Brain microvascular endothelial cell (primary cell): ENCODE data around the gene AGBL1.

Source experiments
- DNase-seq: peaks from one replicate; pipeline ENCODE4 v3.0.0-alpha.2; 2020
- H3K27ac ChIP-seq: fragments of 250-450 bp; sonication (Bioruptor Pico); 2 replicates; pipeline ENCODE4 v1.5.1; 2020; ENCODE audit warnings: mild to moderate bottlenecking, moderate library complexity
- H3K27me3 ChIP-seq: fragments of 250-450 bp; sonication (Bioruptor Pico); replicated peaks from 2 replicates; pipeline ENCODE4 v1.5.1; 2020; ENCODE audit warnings: mild to moderate bottlenecking
- H3K36me3 ChIP-seq: fragments of 250-450 bp; sonication (Bioruptor Pico); replicated peaks from 2 replicates; pipeline ENCODE4 v1.5.1; 2020; ENCODE audit warnings: mild to moderate bottlenecking
- H3K4me3 ChIP-seq: 2 replicates; pipeline ENCODE4 v1.5.1; 2011; ENCODE audit warnings: low read depth, mild to moderate bottlenecking, control low read depth, low read length, moderate library complexity
- CTCF ChIP-seq: IDR thresholded peaks from 2 replicates; pipeline ENCODE4 v1.5.1; 2011; ENCODE audit warnings: low read depth, mild to moderate bottlenecking, moderate library complexity, low read length, control low read depth, inconsistent platforms; ENCODE audit errors: missing control alignments
- in situ Hi-C: cut with HindIII; loops from 2 replicates; pipeline ENCODE4 v1.10.0; 2017; ENCODE audit warnings: low sequenced_read_pairs, low pct_ligation_motif_present

AGBL1 gene

GRCh38 chr15:86256628-86257027 is 177.0 kb downstream of the AGBL1 start:
- no peak overlapping the region for H3K4me3 ChIP-seq
- H3K27me3 ChIP-seq: no peaks in the 10 kb centered on the region
- no peak overlapping the region for H3K27ac ChIP-seq
- TF ChIP-seq CTCF: no peak
- DNase-seq: no peak
- H3K36me3 ChIP-seq: no peaks in the 10 kb centered on the region
- in situ Hi-C loops: no loop called here

GRCh38 chr15:86259589-86259988 is 179.9 kb downstream of the AGBL1 start:
- H3K27me3 ChIP-seq: no peaks in the 10 kb centered on the region
- in situ Hi-C loops: no loop called here
- H3K4me3 ChIP-seq: no peak overlapping the region
- no peak for DNase-seq
- H3K27ac ChIP-seq: no peak overlapping the region
- H3K36me3 ChIP-seq: no peaks in the 10 kb centered on the region
- TF ChIP-seq CTCF: no peak

GRCh38 chr15:86263230-86263629 is 183.6 kb downstream of the AGBL1 start:
- H3K4me3 ChIP-seq: no peak overlapping the region
- H3K27me3 ChIP-seq: no peaks in the 10 kb centered on the region
- in situ Hi-C loops: no loop called here
- H3K36me3 ChIP-seq: no peaks in the 10 kb centered on the region
- no peak overlapping the region for H3K27ac ChIP-seq
- TF ChIP-seq CTCF: no peak
- no peak for DNase-seq

GRCh38 chr15:86266896-86267484 is 187.3 kb downstream of the AGBL1 start:
- no peak for DNase-seq
- TF ChIP-seq CTCF: no peak
- H3K4me3 ChIP-seq: no peak overlapping the region
- no peaks in the 10 kb centered on the region for H3K36me3 ChIP-seq
- in situ Hi-C loops: no loop called here
- H3K27ac ChIP-seq: no peak overlapping the region
- no peaks in the 10 kb centered on the region for H3K27me3 ChIP-seq

- no peak for DNase-seq
- H3K36me3 ChIP-seq: no peaks in the 10 kb centered on the region
- H3K27ac ChIP-seq: no peak overlapping the region
- TF ChIP-seq CTCF: no peak
- no peak overlapping the region for H3K4me3 ChIP-seq
- in situ Hi-C loops: no loop called here
- no peaks in the 10 kb centered on the region for H3K27me3 ChIP-seq
Measured at GRCh38 chr15:86267892-86268291, 188.2 kb downstream of the AGBL1 start.

- TF ChIP-seq CTCF: no peak
- in situ Hi-C loops: no loop called here
- no peaks in the 10 kb centered on the region for H3K27me3 ChIP-seq
- H3K36me3 ChIP-seq: no peaks in the 10 kb centered on the region
- no peak for DNase-seq
- H3K4me3 ChIP-seq: no peak overlapping the region
- no peak overlapping the region for H3K27ac ChIP-seq
Measured at GRCh38 chr15:86268558-86268957, 188.9 kb downstream of the AGBL1 start.
